ENCODE results near the gene CCDC190. TPM values are rescaled to one million over a fixed set of nuclear protein-coding genes. Genes with fewer than 3 reads are reported as not detected.

CCDC190 gene
- polyA plus RNA-seq, 1 of the 3 experiments (the other 2 are of a cell fraction) = 0.21 TPM

DNA sequence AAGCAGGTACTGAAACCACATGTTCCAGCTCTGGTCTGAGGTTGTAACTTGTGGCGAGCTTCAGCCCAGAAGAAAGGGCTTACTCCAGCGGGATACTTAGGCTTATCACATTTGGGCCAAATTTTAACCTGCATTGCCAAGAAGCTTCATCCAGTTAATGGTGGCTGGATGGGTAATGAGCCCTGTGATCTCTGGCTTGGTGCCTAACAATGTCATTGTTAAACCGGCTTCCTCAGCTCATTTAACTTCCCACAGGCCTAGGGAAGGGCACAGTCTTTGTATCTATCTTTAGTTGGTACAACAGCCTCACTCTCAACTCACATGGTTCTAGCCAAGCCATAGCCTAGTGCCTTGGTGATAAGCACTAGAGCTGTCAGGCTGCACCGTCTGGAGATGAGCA, 43.6 kb upstream of the CCDC190 start (continued):
- TF ChIP-seq FOXJ3 (CRISPR knock-in tag; IDR thresholded peaks at IDR 0.05) (no peak), NFIC (IDR thresholded peaks at IDR 0.05; ENCODE audit: borderline replicate concordance) (no peak)

- Histone ChIP-seq H3K27me3 (ENCODE audit: insufficient read depth) (no peaks in the 10 kb centered on the region), H3K4me1 (ENCODE audit: control insufficient read depth in 1 of 2, insufficient read depth in 2 of 2, low read depth in 1 of 2, low read length in 1 of 2) (peaks cover 34 to 51% of the 10 kb centered on the region in 2 experiments), H3K9me2 (no peaks in the 10 kb centered on the region), H3K36me3 (replicated peaks in 1 of 2; ENCODE audit: control insufficient read depth in 1 of 2, insufficient read depth in 2 of 2, low read length in 1 of 2) (no peaks in the 10 kb centered on the region), H3K4me2 (no peak overlapping the region), H3K79me2 (ENCODE audit: insufficient read depth) (no peaks in the 10 kb centered on the region), H3K9me3 (no peaks in the 10 kb centered on the region), H3K4me3 (ENCODE audit: low read depth in 2 of 2, low read length in 1 of 2) (no peak overlapping the region), H2AFZ (ENCODE audit: low read depth) (no peak overlapping the region), H4K20me1 (ENCODE audit: insufficient read depth) (no peaks in the 10 kb centered on the region), H3K9ac (no peak overlapping the region), H3F3A (replicated peaks; ENCODE audit: insufficient read depth) (peaks cover 48% of the 10 kb centered on the region), H3K27ac (ENCODE audit: low read depth in 2 of 2, low read length in 1 of 2) (peak overlapping the region; percentile 91 to 99)
- WGBS (ENCODE audit: low lambda C conversion rate) = 97% methylated on average over 3 of the region's 3 CpGs
- POLR2A ChIA-PET = interaction anchor here (0.8 to 1.8 kb wide), 5 partner anchors 13 to 165 kb away, joined by 3 to 11 read pairs (median 6); partner anchors contain the start of gene RGS4
- CTCF ChIA-PET = interaction anchor here (1.1 to 1.4 kb wide), 3 partner anchors 18 to 411 kb away, joined by 3 read pairs; no protein-coding TSS in a partner anchor
- TF ChIP-seq RAD21 (IDR thresholded peaks at IDR 0.05; ENCODE audit: low read length) = no peak
- TF ChIP-seq, protein P1, sequence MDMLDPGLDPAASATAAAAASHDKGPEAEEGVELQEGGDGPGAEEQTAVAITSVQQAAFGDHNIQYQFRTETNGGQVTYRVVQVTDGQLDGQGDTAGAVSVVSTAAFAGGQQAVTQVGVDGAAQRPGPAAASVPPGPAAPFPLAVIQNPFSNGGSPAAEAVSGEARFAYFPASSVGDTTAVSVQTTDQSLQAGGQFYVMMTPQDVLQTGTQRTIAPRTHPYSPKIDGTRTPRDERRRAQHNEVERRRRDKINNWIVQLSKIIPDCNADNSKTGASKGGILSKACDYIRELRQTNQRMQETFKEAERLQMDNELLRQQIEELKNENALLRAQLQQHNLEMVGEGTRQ (IDR thresholded peaks at IDR 0.05; ENCODE audit: borderline replicate concordance, low read depth, low read length) = no peak
- TF ChIP-seq NFIC (IDR thresholded peaks at IDR 0.05; ENCODE audit: borderline replicate concordance) = no peak
- no peak for TF ChIP-seq CHD2 (IDR thresholded peaks at IDR 0.05; ENCODE audit: low read length, partially characterized antibody)
- no peak for TF ChIP-seq FOXJ3 (CRISPR knock-in tag; IDR thresholded peaks at IDR 0.05)
- TF ChIP-seq, protein P2, sequence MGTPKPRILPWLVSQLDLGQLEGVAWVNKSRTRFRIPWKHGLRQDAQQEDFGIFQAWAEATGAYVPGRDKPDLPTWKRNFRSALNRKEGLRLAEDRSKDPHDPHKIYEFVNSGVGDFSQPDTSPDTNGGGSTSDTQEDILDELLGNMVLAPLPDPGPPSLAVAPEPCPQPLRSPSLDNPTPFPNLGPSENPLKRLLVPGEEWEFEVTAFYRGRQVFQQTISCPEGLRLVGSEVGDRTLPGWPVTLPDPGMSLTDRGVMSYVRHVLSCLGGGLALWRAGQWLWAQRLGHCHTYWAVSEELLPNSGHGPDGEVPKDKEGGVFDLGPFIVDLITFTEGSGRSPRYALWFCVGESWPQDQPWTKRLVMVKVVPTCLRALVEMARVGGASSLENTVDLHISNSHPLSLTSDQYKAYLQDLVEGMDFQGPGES (IDR thresholded peaks at IDR 0.05; ENCODE audit: low read depth, low read length) = no peak
- no peak for TF ChIP-seq TEAD4 (IDR thresholded peaks at IDR 0.05; ENCODE audit: borderline replicate concordance, insufficient read depth)
- TF ChIP-seq NRF1 (IDR thresholded peaks at IDR 0.05; ENCODE audit: low read depth, low read length) = no peak
- TF ChIP-seq FOXM1 (IDR thresholded peaks at IDR 0.05; ENCODE audit: low read depth) = no peak
- TF ChIP-seq, protein P3, sequence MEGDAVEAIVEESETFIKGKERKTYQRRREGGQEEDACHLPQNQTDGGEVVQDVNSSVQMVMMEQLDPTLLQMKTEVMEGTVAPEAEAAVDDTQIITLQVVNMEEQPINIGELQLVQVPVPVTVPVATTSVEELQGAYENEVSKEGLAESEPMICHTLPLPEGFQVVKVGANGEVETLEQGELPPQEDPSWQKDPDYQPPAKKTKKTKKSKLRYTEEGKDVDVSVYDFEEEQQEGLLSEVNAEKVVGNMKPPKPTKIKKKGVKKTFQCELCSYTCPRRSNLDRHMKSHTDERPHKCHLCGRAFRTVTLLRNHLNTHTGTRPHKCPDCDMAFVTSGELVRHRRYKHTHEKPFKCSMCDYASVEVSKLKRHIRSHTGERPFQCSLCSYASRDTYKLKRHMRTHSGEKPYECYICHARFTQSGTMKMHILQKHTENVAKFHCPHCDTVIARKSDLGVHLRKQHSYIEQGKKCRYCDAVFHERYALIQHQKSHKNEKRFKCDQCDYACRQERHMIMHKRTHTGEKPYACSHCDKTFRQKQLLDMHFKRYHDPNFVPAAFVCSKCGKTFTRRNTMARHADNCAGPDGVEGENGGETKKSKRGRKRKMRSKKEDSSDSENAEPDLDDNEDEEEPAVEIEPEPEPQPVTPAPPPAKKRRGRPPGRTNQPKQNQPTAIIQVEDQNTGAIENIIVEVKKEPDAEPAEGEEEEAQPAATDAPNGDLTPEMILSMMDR (IDR thresholded peaks at IDR 0.05) = no peak
- TF ChIP-seq RCOR1 (IDR thresholded peaks at IDR 0.05; ENCODE audit: low read length) = no peak
- DNase-seq = no peak
Measured at GRCh38 chr1:162904023-162904422, 43.0 kb upstream of the CCDC190 start.

DNA sequence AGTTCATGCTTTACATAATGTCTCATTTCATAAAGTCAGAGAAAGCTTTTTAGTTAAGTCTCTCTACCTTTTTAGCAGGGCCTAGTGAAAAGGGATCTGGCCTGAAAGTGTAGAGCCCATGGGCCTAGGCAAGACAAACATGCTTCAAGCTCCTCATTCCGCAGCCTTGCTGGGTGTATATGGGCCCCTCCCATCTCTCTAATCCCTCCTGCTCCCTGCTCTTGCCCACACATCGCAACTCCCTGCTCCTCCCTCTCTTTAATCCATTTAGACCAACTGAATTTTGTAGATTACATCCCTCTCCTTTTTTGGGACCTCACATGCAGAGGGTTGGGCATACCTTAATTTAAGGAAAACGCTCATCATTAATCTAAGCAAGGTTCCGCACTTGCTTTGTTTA, 42.3 kb upstream of the CCDC190 start:
- no peaks in the 10 kb centered on the region for H3K9me2 ChIP-seq
- H3K79me2 ChIP-seq (ENCODE audit: insufficient read depth) = no peaks in the 10 kb centered on the region
- H4K20me1 ChIP-seq (ENCODE audit: insufficient read depth) = no peaks in the 10 kb centered on the region
- DNase-seq = no peak
- ChIA-PET CTCF (no interaction called here), POLR2A (interaction anchor here (1.5 kb wide), 1 partner anchor 14 kb away, joined by 4 read pairs; no protein-coding TSS in a partner anchor)
- no peak overlapping the region for H3K4me2 ChIP-seq
- no peak overlapping the region for H3K4me3 ChIP-seq (ENCODE audit: low read depth in 2 of 2, low read length in 1 of 2)
- peaks cover 35 to 48% of the 10 kb centered on the region in 2 experiments for H3K4me1 ChIP-seq (ENCODE audit: control insufficient read depth in 1 of 2, insufficient read depth in 2 of 2, low read depth in 1 of 2, low read length in 1 of 2)
- H3K36me3 ChIP-seq (replicated peaks in 1 of 2; ENCODE audit: control insufficient read depth in 1 of 2, insufficient read depth in 2 of 2, low read length in 1 of 2) = no peaks in the 10 kb centered on the region
- H2AFZ ChIP-seq (ENCODE audit: low read depth) = no peak overlapping the region
- peak overlapping the region; percentile 43 to 99 for H3K27ac ChIP-seq (ENCODE audit: low read depth in 2 of 2, low read length in 1 of 2)
- WGBS (ENCODE audit: low lambda C conversion rate) = 94% methylated on average over 4 of the region's 4 CpGs
- H3K9ac ChIP-seq = no peak overlapping the region
- H3K9me3 ChIP-seq = no peaks in the 10 kb centered on the region
- H3K27me3 ChIP-seq (ENCODE audit: insufficient read depth) = no peaks in the 10 kb centered on the region
- peaks cover 46% of the 10 kb centered on the region for H3F3A ChIP-seq (replicated peaks; ENCODE audit: insufficient read depth)
- no peak for TF ChIP-seq EZH2phosphoT487 (IDR thresholded peaks at IDR 0.05; ENCODE audit: borderline replicate concordance, low read depth)
- TF ChIP-seq, protein P3 (IDR thresholded peaks at IDR 0.05) = no peak
- TF ChIP-seq RAD21 (IDR thresholded peaks at IDR 0.05; ENCODE audit: low read length) = no peak
- TF ChIP-seq FOSL2 (IDR thresholded peaks at IDR 0.05; ENCODE audit: borderline replicate concordance, low read depth) = no peak
- no peak for TF ChIP-seq ELF1 (IDR thresholded peaks at IDR 0.05)
- TF ChIP-seq TCF12 (IDR thresholded peaks at IDR 0.05) = no peak
- TF ChIP-seq GATA2 (CRISPR knock-in tag; IDR thresholded peaks at IDR 0.05) = no peak
- no peak for TF ChIP-seq SMC3 (IDR thresholded peaks at IDR 0.05; ENCODE audit: low read depth, low read length)
- TF ChIP-seq TEAD4 (IDR thresholded peaks at IDR 0.05; ENCODE audit: borderline replicate concordance, insufficient read depth) = no peak
- TF ChIP-seq FOXM1 (IDR thresholded peaks at IDR 0.05; ENCODE audit: low read depth) = no peak
- TF ChIP-seq GABPA (IDR thresholded peaks at IDR 0.05; ENCODE audit: low read depth) = no peak

Data from SK-N-SH (cell line).